ENCODE measurements around the gene OR1D5.

The OR1D5 gene

GRCh38 chr17:3049705-3050295 is 13.6 kb downstream of the OR1D5 start:
- TF ChIP-seq EZH2phosphoT487 (conservative IDR thresholded peaks at IDR 0.05; ENCODE audit: low read length) (no peak), CTCF (IDR thresholded peaks at IDR 0.05; ENCODE audit: insufficient read depth, low read length, poor library complexity, severe bottlenecking) (no peak)
- H3K4me3 ChIP-seq (ENCODE audit: insufficient read depth, low read length, poor library complexity, severe bottlenecking) = no peak overlapping the region
- H2AFZ ChIP-seq (ENCODE audit: low read depth, low read length, severe bottlenecking) = no peak overlapping the region
- no peaks in the 10 kb centered on the region for H3K79me2 ChIP-seq (ENCODE audit: insufficient read depth, low read length)
- no peaks in the 10 kb centered on the region for H3K9me2 ChIP-seq (replicated peaks; ENCODE audit: insufficient read depth, low read length)
- no peak overlapping the region for H3K9ac ChIP-seq (ENCODE audit: low read length)
- no peaks in the 10 kb centered on the region for H4K20me1 ChIP-seq (ENCODE audit: low read depth, low read length)
- H3K36me3 ChIP-seq (ENCODE audit: low read length) = no peaks in the 10 kb centered on the region
- H3K9me3 ChIP-seq (ENCODE audit: insufficient read depth, low read length) = no peaks in the 10 kb centered on the region
- H3K4me2 ChIP-seq (ENCODE audit: low read depth, low read length, poor library complexity, severe bottlenecking) = no peak overlapping the region
- no peaks in the 10 kb centered on the region for H3F3A ChIP-seq (ENCODE audit: insufficient read depth)
- H3K27me3 ChIP-seq (ENCODE audit: low read length) = peaks cover 3% of the 10 kb centered on the region; the same call in 1 of the 2 replicates
- no peak overlapping the region for H3K27ac ChIP-seq (ENCODE audit: low read depth, low read length)

- H3F3A ChIP-seq (ENCODE audit: insufficient read depth) = no peaks in the 10 kb centered on the region
- TF ChIP-seq EZH2phosphoT487 (conservative IDR thresholded peaks at IDR 0.05; ENCODE audit: low read length) = no peak
- TF ChIP-seq CTCF (IDR thresholded peaks at IDR 0.05; ENCODE audit: insufficient read depth, low read length, poor library complexity, severe bottlenecking) = no peak
- H3K9me2 ChIP-seq (replicated peaks; ENCODE audit: insufficient read depth, low read length) = no peaks in the 10 kb centered on the region
- H3K27ac ChIP-seq (ENCODE audit: low read depth, low read length) = no peak overlapping the region
- H3K4me2 ChIP-seq (ENCODE audit: low read depth, low read length, poor library complexity, severe bottlenecking) = no peak overlapping the region
- H3K4me3 ChIP-seq (ENCODE audit: insufficient read depth, low read length, poor library complexity, severe bottlenecking) = no peak overlapping the region
- no peak overlapping the region for H2AFZ ChIP-seq (ENCODE audit: low read depth, low read length, severe bottlenecking)
- peaks cover 2% of the 10 kb centered on the region; the same call in 1 of the 2 replicates for H3K9me3 ChIP-seq (ENCODE audit: insufficient read depth, low read length)
- H4K20me1 ChIP-seq (ENCODE audit: low read depth, low read length) = no peaks in the 10 kb centered on the region
- no peak overlapping the region for H3K9ac ChIP-seq (ENCODE audit: low read length)
- no peaks in the 10 kb centered on the region for H3K79me2 ChIP-seq (ENCODE audit: insufficient read depth, low read length)
- no peaks in the 10 kb centered on the region for H3K36me3 ChIP-seq (ENCODE audit: low read length)
- H3K27me3 ChIP-seq (ENCODE audit: low read length) = peaks cover 3% of the 10 kb centered on the region; the same call in 1 of the 2 replicates
These were observed 14.5 kb downstream of the OR1D5 start for GRCh38 chr17:3048727-3049471.

GRCh38 chr17:3046753-3047152 is 16.7 kb downstream of the OR1D5 start:
- Histone ChIP-seq H3K9me2 (replicated peaks; ENCODE audit: insufficient read depth, low read length) (no peaks in the 10 kb centered on the region), H3K4me2 (ENCODE audit: low read depth, low read length, poor library complexity, severe bottlenecking) (no peak overlapping the region), H3K9me3 (ENCODE audit: insufficient read depth, low read length) (peaks cover 6% of the 10 kb centered on the region; the same call in 1 of the 2 replicates), H3K36me3 (ENCODE audit: low read length) (no peaks in the 10 kb centered on the region), H3K79me2 (ENCODE audit: insufficient read depth, low read length) (no peaks in the 10 kb centered on the region), H3K27me3 (ENCODE audit: low read length) (peaks cover 3% of the 10 kb centered on the region; the same call in 1 of the 2 replicates), H3K27ac (ENCODE audit: low read depth, low read length) (no peak overlapping the region), H4K20me1 (ENCODE audit: low read depth, low read length) (no peaks in the 10 kb centered on the region), H2AFZ (ENCODE audit: low read depth, low read length, severe bottlenecking) (no peak overlapping the region), H3K9ac (ENCODE audit: low read length) (no peak overlapping the region), H3F3A (ENCODE audit: insufficient read depth) (no peaks in the 10 kb centered on the region), H3K4me3 (ENCODE audit: insufficient read depth, low read length, poor library complexity, severe bottlenecking) (no peak overlapping the region)
- no peak for TF ChIP-seq CTCF (IDR thresholded peaks at IDR 0.05; ENCODE audit: insufficient read depth, low read length, poor library complexity, severe bottlenecking)
- no peak for TF ChIP-seq EZH2phosphoT487 (conservative IDR thresholded peaks at IDR 0.05; ENCODE audit: low read length)

Data from SU-DHL-6 (cell line).